MV-4-11 (cell line): ENCODE measurements around the gene NAIF1.
A peak's percentile ranks its signal among the peaks of the same experiment; 100 is the strongest.
"Not testable (repeated sequence)": the region's sequence is repeated elsewhere in the genome, so short reads cannot be mapped to it uniquely, and the experiment has no call there.

Source experiments
- DNase-seq: peaks from one replicate; lab custom pipeline; 2025; lab: John Stamatoyannopoulos, UW

Gene NAIF1

GRCh38 chr9:128066713-128067644 is at the start of gene NAIF1:
NAIF1 (minus strand) TSS chr9:128067320; CDS start chr9:128067101, 219 bp downstream.
- peak; percentile 99 for DNase-seq

- DNase-seq, result no peak
Measured at GRCh38 chr9:128116104-128117083, 49.3 kb upstream of the NAIF1 start.

GRCh38 chr9:128115187-128116103 is 48.3 kb upstream of the NAIF1 start:
- DNase-seq, result peak; percentile 11

- no peak for DNase-seq
Measured at GRCh38 chr9:128114326-128115186, 47.4 kb upstream of the NAIF1 start.

GRCh38 chr9:128113526-128114325 is 46.6 kb upstream of the NAIF1 start:
- no peak for DNase-seq

GRCh38 chr9:128111726-128112125 is 44.6 kb upstream of the NAIF1 start:
- DNase-seq, result not testable (repeated sequence)

GRCh38 chr9:128109050-128109709 is 42.1 kb upstream of the NAIF1 start:
- DNase-seq, result no peak

GRCh38 chr9:128108269-128109049 is 41.3 kb upstream of the NAIF1 start:
- no peak for DNase-seq

GRCh38 chr9:128107468-128108268 is 40.5 kb upstream of the NAIF1 start:
- no peak for DNase-seq

GRCh38 chr9:128106940-128107467 is 39.9 kb upstream of the NAIF1 start:
- DNase-seq, result no peak

- DNase-seq, result no peak
Measured at GRCh38 chr9:128106181-128106939, 39.2 kb upstream of the NAIF1 start.

- DNase-seq, result no peak
Measured at GRCh38 chr9:128105538-128106175, 38.5 kb upstream of the NAIF1 start.

GRCh38 chr9:128104171-128104618 is 37.1 kb upstream of the NAIF1 start:
- no peak for DNase-seq

GRCh38 chr9:128103589-128103962 is 36.5 kb upstream of the NAIF1 start:
- no peak for DNase-seq

GRCh38 chr9:128102861-128103588 is 35.9 kb upstream of the NAIF1 start:
- DNase-seq, result no peak
